GM21825 (cell line): ENCODE data around the gene ASTN2.

Source experiments
- ATAC-seq: cut with Tn5 transposase; IDR thresholded peaks from one replicate; pipeline ENCODE4 v1.9.1; 2021; ENCODE audit warnings: mild to moderate bottlenecking, moderate library complexity; ENCODE audit not compliant: unreplicated experiment

ASTN2 gene

DNA sequence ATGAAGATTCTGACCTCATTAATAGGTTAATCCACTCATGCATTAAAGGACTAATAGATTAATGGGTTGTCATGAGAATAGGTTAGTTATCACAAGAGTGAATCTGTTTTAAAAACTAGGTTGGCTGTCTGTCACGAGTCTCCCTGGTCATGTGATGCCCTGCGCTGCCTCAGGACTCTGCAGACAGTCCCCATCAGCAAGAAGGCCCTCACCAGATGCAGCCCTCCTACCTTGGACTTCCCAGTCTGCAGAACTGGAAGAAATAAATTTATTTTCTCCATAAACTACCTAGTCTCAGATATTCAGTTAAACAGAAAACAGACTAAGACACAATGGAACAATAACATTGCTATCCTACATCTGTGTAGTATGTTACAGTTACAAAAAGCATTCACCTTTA, 227.4 kb downstream of the ASTN2 start:
- no peak for ATAC-seq

DNA sequence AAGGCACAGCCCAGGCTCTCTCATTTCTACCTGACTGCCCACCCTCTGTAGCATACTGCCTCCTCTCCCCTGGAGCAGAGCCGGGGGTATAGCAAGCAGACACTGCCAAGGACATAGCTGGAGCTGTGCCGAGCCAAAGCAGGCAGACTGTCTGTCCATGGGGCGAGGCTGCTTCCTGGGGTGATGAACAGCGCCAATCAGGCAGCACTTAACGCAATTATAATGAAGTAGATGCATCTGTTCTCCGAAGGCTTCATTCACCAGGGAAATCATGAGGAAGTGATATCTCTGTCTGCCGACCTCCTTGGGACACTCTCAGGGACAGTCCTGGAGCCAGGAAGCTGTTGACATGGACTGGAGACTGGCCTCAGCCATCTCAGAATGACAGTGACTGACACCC, 230.7 kb downstream of the ASTN2 start:
- no peak for ATAC-seq

DNA sequence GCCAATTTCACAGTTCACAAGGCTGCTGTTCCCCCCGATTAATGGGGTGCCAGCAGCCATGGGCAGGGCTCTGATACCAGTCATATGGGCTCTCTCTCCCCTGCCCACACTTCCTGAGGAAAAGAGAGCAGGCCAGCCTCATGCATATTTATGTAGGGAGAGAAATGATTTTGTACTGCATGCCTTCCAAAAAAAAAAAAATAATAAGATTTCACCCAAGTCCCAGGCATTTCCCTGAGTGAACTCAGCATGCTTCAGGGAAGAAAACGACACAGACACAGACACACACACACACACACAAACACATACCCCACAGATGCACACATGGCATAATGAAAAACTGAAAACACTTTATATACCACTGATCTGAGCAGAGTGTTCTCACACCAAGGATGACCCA, 232.8 kb downstream of the ASTN2 start:
- no peak for ATAC-seq

DNA sequence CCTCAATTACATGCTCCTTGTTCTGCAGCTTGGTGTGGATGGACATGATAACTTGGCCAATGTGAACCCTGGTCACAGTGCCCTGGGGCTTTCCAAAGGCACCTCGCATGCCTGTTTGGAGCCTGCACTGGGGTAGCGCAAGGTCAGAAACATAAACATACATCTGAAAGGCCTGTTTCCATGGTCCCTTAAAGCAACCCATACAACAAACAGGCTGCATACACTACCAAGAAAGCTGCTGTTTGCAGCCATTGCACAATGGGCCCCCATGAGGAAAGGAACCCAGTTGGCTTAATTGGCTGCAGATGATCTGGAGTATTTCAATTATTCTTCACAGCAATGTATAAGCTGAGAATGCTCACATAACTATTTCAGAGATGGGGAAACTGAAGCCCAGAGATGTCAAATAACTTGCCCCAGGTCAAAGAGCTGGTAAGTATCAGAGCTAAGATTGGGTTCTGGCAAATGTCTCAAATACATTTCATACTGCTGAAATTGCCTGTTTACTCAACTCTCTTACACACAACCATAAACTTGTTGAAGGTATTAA, 233.9 kb downstream of the ASTN2 start:
- ATAC-seq: no peak

DNA sequence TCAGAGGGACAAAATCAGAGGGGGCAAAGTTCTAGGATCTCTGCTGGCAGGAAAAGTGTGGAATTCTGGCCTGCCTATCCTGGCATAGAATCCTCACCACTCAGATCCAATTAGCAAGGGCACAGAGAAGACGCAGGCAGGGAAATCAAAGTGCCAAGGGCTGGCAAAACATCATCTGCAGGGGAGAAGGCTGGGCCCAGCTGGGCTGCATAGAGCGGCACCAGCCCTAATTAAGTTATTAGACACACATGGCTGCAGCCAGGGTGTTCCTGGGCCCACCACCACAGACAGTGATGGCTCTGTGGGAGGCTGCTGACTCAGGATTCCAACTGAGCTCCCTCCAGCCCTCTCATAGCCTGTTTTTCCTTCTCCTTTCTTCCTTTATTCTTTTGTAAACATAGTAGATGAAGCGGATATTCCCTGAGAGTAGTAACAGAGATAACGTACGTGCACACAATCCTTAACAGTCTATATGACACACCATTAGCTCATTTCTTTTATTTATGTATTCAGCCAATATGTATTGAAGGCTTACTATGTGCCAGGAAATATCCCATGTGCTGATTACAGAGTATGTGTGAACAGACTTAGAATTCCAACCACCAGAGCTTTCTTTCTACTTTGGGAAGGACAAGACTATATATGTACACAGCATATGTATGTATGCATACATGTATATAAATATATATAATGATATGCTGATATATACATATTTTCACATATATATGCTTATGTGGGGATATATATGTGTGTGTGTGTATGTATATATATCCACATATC, 236.1 kb downstream of the ASTN2 start:
- ATAC-seq: no peak

DNA sequence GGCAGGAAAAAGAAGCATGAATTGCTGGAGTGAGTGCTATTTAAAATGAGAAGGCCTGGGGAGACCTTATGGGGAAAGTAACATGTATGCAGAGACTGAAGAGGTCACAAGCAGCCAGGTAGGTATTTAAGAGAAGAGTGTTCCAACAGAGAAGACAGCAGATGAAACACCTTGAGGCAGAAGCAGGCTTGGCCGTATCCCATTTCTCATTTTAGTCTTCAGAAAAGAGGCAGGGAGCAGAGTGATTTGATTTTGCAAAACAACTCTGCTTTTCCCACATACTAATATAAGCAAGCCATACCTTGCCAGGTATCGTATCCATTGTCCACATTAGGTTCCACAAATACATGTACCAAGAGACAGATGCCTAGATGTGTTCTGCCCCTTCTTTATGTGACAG, 244.3 kb downstream of the ASTN2 start:
- ATAC-seq: no peak

DNA sequence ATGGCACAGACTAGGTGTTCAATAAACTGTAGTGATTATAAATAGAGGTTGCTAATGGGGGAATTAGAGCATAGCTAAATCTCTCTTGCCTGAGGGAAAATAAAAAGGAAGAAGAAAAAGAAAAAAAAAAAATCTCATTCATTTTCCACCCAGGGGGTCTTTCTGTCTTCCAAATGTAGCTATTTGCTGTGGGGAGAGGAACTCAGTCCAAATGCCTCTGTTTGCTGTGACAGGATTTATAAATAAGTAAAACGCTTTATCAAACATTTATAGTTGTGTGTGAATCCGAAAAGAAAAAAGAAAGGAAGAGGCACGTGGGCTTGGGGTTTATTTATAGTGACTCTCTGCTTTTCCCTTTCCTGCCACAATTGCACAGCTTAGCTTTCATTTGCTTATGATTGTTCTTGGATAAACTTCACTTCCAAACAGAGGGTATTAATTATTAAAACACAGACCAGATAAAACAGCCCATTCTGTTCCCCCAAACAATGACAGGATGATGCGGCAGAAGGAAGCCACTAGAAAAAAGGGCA, 245.7 kb downstream of the ASTN2 start:
- no peak for ATAC-seq

DNA sequence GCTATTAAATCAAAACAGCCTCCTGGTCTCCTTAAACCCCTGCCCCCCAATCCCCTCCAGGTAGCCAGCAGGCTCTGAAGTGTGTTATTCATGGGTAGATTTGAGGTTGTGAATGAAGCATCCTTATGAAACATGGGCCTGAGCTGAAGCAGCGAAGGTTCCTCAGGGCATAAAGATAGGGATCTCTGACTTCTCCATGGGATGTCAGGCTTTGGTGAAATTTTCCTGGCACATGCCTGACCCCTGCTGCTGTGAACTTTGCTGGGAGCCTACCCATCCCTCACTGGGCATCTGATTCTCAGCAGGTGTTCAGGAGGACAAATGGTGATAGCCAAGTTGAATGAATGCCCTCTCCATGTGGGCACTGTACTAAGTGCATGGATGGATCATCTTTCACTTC, 250.3 kb downstream of the ASTN2 start:
- no peak for ATAC-seq

DNA sequence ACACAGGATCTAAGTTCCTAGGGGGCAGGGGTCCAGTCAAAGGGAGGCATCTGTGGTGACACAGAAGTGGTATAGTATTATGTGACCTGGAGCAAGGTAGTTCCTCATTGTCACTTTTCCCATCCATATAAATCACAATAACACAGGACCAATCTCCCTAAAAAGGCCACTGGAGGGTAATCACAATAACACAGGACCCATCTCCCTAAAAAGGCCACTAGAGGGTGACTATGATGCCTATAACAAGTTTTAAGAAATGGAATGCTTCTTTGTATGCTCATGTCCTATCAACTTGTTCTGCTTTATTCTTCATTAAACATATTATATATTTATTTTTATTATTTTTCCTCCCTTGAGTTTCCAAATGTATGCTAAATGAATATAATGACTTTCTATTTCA, 254.6 kb downstream of the ASTN2 start:
- no peak for ATAC-seq

DNA sequence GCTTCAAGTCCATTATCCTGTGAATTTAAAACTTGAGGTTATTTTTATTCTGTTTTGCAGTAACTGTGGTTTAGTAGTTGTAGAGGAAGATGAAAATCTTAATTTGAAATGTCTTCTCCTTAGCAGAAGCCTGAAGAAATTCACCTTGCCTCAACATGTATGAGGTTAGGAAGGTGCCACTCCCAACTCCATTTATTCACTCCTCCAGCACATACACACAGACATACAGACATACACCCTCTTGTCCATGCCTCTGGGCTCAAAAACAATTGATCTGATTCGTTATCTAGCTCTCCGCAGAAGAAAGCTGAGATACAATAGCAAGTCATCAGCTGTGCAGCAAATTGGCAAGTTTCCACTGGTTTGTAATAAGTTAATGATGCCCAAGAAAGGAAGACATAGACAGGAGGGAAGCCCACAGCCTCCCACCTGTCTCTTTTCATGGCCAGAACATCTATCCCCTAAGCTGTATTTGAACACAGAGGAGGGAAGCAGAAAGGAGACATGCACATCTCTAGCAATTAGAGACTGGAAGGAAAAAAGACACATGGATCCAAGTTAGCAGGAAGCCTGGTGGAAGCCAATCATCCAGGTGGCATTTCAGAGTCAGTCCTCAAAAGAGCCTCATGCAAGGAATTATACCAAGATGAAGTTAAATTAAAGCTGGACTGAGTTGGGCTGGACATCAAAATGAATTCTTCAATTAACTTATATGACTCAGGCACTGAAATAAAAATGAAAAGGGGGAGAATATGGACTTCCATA, 257.9 kb downstream of the ASTN2 start:
- no peak for ATAC-seq

DNA sequence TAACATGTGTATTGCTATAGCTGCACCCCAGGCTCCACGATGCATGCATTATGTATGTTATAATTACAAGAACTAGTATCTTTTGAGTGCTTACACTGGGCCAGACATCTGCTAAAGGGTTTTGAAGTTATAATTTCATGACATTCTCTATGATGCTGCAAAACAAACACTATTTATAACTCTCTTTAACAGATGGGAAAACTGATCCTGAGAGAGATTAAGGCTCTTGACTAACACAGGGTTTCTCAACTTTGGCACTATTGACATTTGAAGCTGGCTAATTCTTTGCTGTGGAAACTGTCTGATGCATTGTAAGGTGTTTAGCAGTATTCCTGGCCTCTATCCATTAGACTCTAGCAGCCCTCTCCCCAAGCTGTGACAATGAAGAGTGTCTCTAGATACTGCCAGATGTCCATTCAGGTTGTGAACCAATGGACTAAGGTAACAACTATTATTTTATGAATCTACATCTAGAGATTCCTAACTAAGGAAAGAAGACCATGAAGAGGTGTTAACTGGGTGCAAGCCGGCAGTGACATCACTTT, 258.6 kb downstream of the ASTN2 start:
- ATAC-seq: no peak

DNA sequence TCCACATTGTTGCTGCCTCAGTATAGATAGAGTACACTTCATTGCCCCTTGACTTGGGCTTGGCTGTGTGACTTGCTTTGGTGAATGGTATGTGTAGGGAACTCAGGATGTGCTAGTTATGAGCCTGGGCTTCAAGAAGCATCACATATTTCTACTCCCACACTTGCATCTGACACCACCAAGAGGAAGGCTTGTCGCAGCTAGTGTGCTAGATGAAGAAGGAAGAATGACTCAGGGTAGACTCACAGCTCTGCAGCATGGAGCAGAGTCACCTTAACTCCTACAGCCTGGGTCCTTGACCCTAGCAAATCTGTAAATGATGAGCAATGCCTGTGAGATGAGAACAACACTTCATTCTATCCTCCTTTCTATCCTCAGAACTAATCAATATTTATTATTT, 261.8 kb downstream of the ASTN2 start:
- ATAC-seq: no peak

DNA sequence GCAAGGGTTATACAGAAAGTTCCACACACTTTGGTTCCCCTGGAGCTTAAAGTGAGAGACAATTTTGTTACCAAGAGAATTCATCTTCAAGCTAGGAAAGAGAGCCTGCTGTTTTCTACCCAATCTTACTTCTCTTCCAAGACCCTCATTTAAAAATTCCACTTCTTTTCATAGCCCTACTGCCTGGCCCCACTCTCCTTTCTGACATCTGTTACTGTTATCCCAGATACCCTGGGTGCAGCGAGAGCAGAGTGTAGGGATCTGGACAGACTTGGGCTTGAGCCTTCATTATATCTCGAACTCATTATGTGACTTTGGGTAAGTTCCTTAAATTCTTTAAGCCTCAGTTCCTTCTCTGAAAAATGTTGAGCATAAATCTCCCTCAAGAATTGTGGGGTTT, 263.1 kb downstream of the ASTN2 start:
- no peak for ATAC-seq

DNA sequence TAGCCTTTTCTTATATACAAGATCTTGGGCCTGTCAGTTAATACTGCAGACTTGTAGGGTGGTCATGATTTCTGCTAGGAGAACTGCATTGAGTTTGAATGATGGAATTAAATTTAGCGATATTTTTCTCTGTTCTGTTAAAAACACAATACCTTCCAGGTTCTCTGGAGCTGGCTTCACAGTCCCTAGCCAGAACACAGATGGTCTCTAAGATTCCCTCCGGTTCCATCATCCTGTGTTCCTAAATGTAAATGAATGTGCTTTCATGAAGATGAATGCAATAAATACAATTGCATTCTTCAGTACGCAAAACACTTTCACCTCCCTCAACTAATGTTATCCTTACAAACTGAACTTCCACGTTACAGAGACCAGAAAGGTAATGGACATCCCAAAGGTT, 264.9 kb downstream of the ASTN2 start:
- no peak for ATAC-seq

DNA sequence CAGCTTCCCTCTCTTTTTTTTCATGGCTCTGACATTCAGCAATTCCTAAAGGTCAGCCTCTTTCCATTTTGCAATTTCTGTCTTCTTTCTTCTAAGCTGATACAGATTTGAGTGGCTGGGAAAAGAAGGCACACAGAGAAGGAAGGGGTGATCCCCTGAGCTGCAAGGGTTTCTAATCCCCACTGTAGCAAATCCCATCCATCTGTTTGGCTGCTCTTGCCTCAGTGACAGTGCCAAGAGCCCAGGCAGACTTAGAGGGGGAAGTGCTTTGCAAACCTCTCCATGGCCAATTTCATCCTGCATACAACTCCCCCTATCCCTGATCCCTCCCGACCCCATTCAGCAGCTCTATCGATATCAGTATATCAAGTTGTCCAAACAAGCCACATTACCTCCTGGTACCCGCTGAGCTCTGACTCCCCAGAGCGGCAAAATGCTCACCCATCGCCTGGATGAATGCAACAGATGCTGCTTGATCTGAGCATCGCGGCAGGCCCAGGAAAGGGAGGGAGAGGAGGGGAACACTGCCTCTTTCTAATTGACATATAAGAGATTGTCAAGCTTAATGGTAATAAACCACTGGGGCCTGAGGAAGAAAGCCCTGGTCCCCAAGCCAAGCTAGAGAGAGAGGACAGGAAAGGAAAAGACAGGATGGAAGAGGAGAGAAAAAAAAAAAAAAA, 268.9 kb downstream of the ASTN2 start:
- no peak for ATAC-seq

DNA sequence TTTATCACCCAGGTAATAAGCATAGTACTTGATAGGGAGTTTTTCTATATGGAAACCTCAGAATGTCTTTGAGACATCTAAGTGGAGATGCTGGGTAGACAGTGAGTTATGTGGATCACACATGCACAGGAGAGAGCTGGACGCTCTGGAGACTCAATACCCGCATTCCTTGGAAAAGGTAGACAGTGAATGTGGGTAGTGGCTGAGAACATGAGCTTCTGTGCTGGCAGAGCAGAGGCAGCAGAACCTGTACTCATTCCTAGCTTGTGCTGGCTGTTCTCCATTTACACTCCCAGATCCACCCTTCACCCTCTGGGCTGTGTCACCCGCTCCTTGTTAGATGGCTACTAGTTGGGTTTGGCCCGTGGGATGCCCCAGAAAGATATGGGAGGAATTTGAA, 269.8 kb downstream of the ASTN2 start:
- ATAC-seq: no peak

DNA sequence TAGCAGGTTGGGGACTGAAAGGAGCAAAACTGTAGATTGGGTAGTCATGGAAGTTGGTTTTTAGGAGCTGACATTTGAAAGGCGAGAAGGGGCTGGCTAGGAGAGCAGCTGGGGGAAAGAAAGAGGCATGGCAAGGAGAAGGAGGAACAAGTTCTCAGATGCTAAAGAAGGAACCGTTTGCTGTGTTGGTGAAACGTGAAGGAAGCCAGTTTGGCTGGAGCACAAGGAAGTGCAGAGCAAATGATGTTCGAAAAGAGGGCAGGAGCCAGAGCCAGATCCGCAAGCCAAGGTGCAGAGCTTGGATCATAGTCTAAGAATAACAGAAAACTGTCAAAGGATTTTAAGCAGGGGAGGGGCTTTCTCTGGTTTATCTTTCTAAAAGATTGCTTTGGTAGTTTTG, 276.6 kb downstream of the ASTN2 start:
- no peak for ATAC-seq

DNA sequence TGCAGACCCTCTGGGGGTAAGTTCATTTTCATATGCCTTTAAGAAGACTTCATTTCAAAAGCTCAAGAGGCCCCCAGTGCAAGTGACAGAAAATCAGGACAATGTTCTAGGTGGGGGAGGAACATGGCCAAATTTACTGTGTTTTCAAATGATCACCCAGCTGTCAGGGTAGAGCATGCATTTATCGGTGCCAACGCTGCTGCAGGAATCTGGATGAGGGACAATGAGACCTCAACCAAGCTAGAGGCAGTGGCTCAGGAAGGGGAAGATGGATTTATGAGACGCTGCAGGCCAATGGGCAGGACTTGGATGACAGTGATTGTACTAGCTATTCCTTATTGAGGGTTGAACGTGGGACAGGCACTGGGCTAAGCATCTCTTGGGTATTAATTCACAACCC, 278.4 kb downstream of the ASTN2 start:
- no peak for ATAC-seq

DNA sequence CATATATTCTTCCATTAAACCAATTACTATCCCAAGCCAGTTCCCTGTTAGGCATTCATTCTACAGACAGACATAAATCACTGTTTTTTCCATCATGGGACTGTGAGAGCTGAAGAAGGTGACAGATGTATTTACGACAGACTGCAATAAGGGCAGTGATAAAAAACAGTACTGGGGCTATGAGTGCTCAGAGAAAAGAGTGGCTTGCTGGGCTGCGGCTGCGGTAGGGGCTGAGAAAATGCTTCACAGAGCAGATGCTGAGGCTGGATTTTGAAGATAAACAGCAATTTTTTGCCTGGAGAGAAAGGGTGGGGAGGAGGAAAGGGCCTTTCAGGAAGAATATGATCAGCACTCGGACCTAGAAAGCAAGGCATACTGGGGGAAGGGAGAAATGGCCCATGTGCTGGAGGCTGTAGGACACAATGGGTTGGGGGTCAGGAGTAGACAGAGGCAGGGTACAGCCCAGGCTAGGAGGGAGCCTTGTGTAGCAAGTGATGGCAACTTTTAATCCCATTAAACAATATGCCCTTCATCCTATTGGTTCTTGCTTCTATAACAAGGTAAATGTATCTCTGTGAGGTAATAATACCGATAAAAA, 279.3 kb downstream of the ASTN2 start:
- no peak for ATAC-seq

DNA sequence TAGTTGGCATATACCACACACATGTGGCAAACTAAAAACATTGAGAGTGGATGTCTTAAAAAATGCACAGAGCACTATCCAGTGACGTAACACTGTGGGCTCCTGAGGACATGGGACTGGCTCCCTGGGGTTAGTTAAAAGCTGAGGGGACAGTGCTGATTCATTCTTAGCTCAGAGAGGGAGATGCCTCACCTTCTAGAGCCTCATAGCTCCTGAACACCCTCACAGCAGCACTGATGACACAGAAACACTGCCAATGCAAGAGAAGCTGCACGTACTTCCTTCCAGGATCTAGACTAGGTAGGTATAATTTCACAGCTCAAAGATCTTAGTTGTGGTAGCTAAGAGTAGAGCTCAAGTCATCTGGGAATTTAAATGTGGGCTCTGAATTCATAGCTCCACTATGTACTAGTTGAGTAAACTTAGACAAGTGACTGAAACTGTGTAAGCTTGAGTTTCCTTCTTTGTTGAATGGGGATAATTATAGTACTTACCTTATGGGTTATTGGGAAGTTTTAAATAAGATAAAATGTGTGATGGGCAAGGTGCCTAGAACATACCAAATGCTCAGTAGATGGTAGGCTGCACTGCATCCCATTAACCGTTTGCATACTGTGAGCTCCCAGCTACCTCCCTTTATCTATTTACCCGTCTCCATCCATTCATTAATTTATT, 279.9 kb downstream of the ASTN2 start:
- ATAC-seq: no peak
